NB4 (cell line): ENCODE results near the gene TCERG1L.

Source experiments
- DNase-seq: peaks from one replicate; pipeline ENCODE4 v3.0.0; 2010; ENCODE audit warnings: low read depth
- H3K4me3 ChIP-seq: one replicate; pipeline ENCODE4 v1.5.1; 2011; ENCODE audit warnings: mild to moderate bottlenecking, low read depth, low read length, moderate library complexity
- MYC ChIP-seq: IDR thresholded peaks from 2 replicates; pipeline ENCODE4 v1.6.1; 2011; ENCODE audit warnings: low read depth, low read length
- POLR2A ChIP-seq: IDR thresholded peaks from 2 replicates; pipeline ENCODE4 v1.6.1; 2011; ENCODE audit warnings: mild to moderate bottlenecking; ENCODE audit not compliant: insufficient read length; ENCODE audit errors: extremely low read depth
- TF ChIP-seq, protein P1 (sequence below): IDR thresholded peaks from one replicate; pipeline ENCODE4 v1.5.1; 2012; ENCODE audit warnings: low read depth, low read length
- TF ChIP-seq, protein P2 (sequence below): IDR thresholded peaks from 2 replicates; pipeline ENCODE4 v1.6.1; 2011; ENCODE audit warnings: low read depth, low read length

The TCERG1L gene

DNA sequence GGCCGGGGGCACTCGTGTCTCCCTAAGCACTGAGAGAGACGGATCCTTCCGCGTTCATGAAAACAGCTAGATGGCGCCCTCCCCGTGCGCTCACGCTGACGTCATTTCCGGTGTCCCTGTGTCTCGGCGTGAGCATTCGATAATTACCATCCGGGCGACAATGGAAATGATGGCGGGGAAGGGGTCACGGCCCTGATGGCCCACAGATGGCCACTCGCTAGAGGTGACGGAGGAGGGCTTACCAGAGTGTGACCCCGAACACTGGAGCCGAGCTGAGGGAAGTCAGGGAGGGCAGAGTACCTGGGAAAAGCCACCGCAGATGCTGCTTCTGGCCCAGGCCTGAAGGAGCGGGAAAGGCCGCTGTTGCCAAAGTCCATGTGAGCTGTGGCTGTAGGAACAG, 222.9 kb downstream of the TCERG1L start:
- no peak overlapping the region for H3K4me3 ChIP-seq
- peak; percentile 18 for DNase-seq
- TF ChIP-seq MYC, result no peak
- TF ChIP-seq, protein P1, sequence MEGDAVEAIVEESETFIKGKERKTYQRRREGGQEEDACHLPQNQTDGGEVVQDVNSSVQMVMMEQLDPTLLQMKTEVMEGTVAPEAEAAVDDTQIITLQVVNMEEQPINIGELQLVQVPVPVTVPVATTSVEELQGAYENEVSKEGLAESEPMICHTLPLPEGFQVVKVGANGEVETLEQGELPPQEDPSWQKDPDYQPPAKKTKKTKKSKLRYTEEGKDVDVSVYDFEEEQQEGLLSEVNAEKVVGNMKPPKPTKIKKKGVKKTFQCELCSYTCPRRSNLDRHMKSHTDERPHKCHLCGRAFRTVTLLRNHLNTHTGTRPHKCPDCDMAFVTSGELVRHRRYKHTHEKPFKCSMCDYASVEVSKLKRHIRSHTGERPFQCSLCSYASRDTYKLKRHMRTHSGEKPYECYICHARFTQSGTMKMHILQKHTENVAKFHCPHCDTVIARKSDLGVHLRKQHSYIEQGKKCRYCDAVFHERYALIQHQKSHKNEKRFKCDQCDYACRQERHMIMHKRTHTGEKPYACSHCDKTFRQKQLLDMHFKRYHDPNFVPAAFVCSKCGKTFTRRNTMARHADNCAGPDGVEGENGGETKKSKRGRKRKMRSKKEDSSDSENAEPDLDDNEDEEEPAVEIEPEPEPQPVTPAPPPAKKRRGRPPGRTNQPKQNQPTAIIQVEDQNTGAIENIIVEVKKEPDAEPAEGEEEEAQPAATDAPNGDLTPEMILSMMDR, result peak; percentile 2
- TF ChIP-seq POLR2A, result no peak

DNA sequence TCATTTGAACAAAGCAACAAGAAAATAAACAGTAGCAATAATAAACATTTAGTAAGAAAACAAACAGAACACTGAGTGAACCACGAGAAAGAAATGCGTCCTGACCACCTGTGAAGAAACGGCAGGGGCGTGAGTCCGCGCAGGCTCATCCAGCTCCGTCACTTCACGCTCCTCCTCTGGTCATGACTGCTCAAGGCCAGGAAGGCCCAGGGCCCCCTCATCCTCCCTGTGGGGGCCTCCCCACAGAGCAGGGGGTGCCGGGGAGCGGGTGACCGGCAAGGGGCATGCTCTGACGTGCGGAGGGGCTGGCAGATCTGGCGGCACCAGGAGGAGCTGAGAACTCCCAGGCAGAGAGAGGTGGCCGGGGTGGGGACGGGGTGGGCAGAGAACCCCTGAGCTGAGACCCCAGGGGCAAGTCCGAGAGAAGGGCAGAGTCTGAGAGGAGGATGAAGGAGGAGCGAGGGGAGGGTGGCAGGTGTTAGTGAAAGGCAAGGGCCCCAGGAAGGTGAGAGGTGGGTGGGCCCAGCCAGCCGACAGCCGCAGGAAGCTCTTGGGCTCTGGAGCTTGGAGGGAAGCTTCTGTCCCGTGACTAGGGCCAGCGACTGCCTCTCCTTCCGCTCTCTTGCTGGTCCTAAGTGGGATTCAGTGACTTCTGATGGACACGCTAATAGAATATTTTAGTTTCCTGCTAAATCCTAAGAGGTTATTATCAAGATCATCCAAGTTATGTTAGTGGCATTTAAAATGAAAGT, 223.9 kb downstream of the TCERG1L start:
- no peak for DNase-seq
- no peak for TF ChIP-seq POLR2A
- TF ChIP-seq, protein P1, result no peak
- TF ChIP-seq, protein P2, sequence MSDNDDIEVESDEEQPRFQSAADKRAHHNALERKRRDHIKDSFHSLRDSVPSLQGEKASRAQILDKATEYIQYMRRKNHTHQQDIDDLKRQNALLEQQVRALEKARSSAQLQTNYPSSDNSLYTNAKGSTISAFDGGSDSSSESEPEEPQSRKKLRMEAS, result no peak
- no peak for TF ChIP-seq MYC
- no peak overlapping the region for H3K4me3 ChIP-seq

DNA sequence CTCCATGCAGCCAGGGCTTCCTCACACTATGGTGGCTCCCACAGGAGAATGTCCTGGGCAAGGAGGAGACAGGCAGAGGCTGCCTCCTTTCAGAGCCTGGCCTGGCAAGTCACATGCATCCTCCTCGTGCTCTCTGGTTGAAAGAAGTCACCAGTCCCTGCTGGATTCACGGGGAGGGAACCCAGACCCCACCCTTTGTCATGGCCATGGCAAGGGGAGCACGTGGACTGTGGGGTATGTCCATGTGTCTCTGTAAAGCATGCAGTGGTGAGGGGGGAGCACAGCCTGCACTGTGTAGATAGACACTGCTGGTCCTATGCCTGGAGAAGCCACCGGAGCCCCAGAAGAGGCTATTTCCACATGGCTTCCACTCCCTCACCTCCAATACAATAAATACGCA, 225.0 kb downstream of the TCERG1L start:
- TF ChIP-seq, protein P2, result no peak
- H3K4me3 ChIP-seq, result no peak overlapping the region
- DNase-seq, result no peak

DNA sequence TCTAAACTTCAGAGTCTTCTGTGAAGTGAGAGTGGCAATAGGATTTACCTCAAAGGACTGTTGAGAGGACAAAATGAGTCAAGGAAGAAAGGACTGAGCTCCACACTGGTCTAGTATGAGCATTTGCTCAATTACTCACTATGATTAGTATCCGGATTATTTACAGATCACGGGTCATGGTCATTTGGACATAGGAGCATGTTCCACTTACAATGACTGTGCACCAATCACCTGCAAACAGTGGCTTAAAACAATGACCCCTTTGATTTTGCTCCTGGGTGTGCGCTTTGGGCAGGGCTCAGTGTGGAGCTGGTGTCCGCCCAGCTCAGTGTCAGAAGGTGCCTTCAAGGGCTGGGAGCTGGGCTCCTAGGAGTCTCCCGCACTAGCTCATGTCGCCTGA, 225.4 kb downstream of the TCERG1L start:
- no peak for DNase-seq
- TF ChIP-seq POLR2A (no peak), MYC (no peak)
- TF ChIP-seq, protein P1, result no peak
- TF ChIP-seq, protein P2, result no peak
- no peak overlapping the region for H3K4me3 ChIP-seq

DNA sequence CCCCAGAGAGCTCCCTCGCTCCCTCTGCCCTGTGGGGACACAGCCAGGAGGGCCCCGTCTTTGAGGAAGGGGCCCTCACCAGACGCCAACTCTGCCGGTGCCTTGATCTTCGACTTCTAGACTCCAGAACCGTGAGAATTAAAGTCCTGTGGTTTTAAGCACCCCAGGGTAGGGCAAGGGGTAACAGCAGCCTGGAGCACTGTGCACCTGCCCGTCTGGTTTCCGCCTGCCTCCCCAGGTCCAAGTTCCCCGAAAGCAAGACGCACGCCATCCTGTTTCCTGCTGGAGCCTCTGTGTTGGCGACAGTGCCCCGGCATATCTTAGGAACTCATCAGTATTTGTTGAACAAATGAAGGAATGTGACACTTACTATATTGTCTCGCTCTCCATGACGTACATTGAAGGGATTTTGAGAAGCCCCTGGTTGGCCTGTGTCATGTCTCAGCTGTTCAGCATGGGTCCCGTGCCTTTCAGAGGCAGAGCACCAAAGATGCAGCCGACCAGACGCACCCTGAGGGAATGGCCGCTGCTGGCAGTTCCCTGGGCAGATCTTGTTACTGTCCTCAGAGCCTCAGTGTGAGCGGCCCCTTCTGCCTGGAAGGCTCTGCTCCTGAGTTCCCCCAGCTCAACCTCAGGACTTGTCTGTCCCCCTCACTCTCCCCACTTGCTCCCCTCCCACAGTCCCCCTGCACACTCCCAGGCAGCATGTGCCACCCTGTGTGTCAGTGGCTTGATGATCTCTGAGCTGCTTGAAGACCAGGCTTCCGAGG, 226.2 kb downstream of the TCERG1L start:
- H3K4me3 ChIP-seq, result no peak overlapping the region
- DNase-seq, result no peak
- TF ChIP-seq MYC, result no peak

DNA sequence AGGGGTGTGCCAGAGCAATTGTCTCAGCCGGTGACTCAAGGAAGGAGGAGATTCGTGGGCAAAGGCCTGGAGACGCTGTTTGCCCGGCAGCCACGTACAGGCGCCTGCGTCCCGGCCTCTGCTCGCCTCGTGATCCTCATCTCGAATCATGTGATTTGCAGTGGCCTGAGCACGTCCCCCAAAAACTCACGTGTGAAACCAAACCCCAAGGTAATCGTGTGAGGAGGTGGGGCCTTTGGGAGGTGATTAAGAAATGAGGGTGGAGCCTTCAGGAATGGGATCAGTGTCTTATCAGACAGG, 226.8 kb downstream of the TCERG1L start:
- DNase-seq, result no peak
- H3K4me3 ChIP-seq, result no peak overlapping the region

More for the DNA sequence above, 226.8 kb downstream of the TCERG1L start:
- TF ChIP-seq POLR2A, result no peak
- TF ChIP-seq, protein P2, result no peak
- TF ChIP-seq, protein P1, result no peak
- TF ChIP-seq MYC, result no peak
